ENCODE measurements around the gene ZSWIM4. TPM values are rescaled to one million over a fixed set of nuclear protein-coding genes. Genes with fewer than 3 reads are reported as not detected.

ZSWIM4 gene
- total and polyA plus RNA-seq, 2 of the 4 experiments (the other 2 are of a cell fraction) = 2.2 to 6.2 TPM

DNA sequence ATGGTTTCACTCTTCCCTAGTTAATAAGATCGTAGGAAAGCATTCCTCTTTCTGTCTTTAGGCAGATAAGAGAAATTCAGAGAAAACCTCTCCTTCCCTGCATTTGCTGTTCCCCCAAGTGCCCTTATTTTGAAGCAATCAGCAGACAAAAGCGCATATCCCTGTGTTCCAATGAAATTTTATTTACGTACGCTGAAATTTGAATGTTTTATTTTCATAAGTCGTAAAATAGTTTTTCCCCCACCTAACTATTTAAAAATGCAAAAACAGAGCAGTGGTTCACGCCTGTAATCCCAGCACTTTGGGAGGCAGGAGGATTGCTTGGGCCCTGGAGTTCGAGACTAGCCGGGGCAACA, 48.2 kb upstream of the ZSWIM4 start (continued):
- TF ChIP-seq, protein P1, sequence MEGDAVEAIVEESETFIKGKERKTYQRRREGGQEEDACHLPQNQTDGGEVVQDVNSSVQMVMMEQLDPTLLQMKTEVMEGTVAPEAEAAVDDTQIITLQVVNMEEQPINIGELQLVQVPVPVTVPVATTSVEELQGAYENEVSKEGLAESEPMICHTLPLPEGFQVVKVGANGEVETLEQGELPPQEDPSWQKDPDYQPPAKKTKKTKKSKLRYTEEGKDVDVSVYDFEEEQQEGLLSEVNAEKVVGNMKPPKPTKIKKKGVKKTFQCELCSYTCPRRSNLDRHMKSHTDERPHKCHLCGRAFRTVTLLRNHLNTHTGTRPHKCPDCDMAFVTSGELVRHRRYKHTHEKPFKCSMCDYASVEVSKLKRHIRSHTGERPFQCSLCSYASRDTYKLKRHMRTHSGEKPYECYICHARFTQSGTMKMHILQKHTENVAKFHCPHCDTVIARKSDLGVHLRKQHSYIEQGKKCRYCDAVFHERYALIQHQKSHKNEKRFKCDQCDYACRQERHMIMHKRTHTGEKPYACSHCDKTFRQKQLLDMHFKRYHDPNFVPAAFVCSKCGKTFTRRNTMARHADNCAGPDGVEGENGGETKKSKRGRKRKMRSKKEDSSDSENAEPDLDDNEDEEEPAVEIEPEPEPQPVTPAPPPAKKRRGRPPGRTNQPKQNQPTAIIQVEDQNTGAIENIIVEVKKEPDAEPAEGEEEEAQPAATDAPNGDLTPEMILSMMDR (conservative IDR thresholded peaks at IDR 0.05; ENCODE audit: low read depth, low read length) = no peak
- TF ChIP-seq RFX5 (IDR thresholded peaks at IDR 0.05; ENCODE audit: low read depth, low read length) = no peak
- TF ChIP-seq MAFK (IDR thresholded peaks at IDR 0.05; ENCODE audit: low read depth, low read length) = no peak
- no peak for TF ChIP-seq FOS (IDR thresholded peaks at IDR 0.05; ENCODE audit: low read depth, low read length)
- no peak for TF ChIP-seq SMC3 (IDR thresholded peaks at IDR 0.05; ENCODE audit: low read depth, low read length)
